GM12801 (cell line): ENCODE measurements around the gene LRRN4.

Experiments used
- CTCF ChIP-seq: IDR thresholded peaks from one replicate; pipeline ENCODE4 v1.5.1; 2011; ENCODE audit warnings: control low read depth; ENCODE audit not compliant: insufficient read length; ENCODE audit errors: extremely low read depth

LRRN4 gene

GRCh38 chr20:6074145-6074561 lies 20.3 kb upstream of the LRRN4 start:
- TF ChIP-seq CTCF, result no peak

DNA sequence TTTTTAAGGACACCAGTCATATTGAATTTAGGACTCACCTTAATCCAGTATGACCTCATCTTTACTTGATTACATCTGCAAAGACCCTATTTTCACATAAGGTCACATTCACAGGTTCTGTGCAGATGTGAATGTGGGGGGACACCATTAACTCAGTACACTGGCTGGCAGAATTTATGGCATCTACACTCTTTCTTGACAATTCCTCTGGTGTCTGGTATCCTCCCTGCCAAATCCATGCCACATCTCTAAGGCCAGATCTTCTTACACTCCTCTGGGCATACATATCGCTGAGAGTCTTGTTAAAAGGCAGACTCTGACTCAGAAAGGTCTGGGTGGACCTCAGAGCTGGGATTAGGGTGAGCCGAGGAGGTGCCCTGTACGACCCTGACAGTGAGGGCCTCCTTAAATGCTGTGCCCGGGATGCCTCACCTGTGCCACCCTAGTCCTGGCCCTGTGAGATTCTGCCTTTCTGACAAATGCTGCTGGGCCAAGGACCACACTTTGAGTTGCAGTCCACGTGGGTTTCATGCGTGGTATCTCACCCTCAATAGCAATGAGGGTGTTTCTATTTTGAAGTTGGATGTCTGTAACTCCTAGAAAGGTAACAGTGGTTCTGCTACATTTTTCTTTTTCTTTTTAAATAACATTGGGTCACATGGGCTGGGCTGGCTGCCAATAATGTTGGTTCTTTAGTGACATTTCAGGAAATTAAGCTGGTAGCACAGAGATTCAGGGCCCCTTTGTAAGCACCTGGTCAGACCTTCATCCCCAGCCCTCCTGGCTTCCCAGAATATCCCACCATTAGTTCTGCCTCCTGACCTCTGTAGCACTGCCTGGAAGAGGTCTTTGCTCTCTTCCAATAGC lies 17.2 kb upstream of the LRRN4 start:
- TF ChIP-seq CTCF, result no peak

GRCh38 chr20:6069669-6070068 lies 15.8 kb upstream of the LRRN4 start:
- no peak for TF ChIP-seq CTCF

GRCh38 chr20:6067763-6068318 lies 14.0 kb upstream of the LRRN4 start:
- TF ChIP-seq CTCF, result no peak

GRCh38 chr20:6066582-6066981 lies 12.7 kb upstream of the LRRN4 start:
- TF ChIP-seq CTCF, result no peak

GRCh38 chr20:6061544-6061943 lies 7.7 kb upstream of the LRRN4 start:
- no peak for TF ChIP-seq CTCF

DNA sequence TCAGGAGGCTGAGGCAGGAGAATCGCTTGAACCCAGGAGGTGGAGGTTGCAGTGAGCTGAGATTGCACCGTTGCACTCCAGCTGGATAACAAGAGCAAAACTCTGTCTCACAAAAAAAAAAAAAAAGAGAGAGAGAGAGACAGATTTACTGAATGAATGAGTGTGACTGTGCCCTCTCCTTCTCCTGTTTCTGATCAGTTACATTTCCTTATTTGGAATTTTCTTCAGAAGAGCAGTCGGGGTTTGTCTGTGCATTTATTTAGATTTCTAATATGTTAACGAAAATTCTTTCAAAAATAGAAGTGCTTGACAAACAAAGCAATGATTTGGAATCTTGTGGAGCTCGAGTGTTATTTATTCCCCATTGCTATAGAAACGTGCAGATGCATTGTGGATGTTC lies 6.4 kb upstream of the LRRN4 start:
- TF ChIP-seq CTCF, result no peak
